HK-2 (cell line): ENCODE results near the gene DGKG.

ENCODE experiments used
- DNase-seq: peaks from one replicate; pipeline ENCODE4 v3.0.0-alpha.2; 2018; ENCODE audit not compliant: unreplicated experiment

Gene DGKG

GRCh38 chr3:186210852-186211500 is 151.1 kb downstream of the DGKG start:
- DNase-seq: no peak

GRCh38 chr3:186209810-186210752 is 152.0 kb downstream of the DGKG start:
- peak; percentile 75 for DNase-seq

GRCh38 chr3:186208296-186208989 is 153.6 kb downstream of the DGKG start:
- DNase-seq: no peak

- DNase-seq: no peak
Observed at GRCh38 chr3:186207515-186207914, 154.5 kb downstream of the DGKG start.

- DNase-seq: no peak
Observed at GRCh38 chr3:186200726-186201125, 161.3 kb downstream of the DGKG start.

GRCh38 chr3:186198442-186198841 is 163.6 kb downstream of the DGKG start:
- DNase-seq: no peak

GRCh38 chr3:186194451-186194811 is 167.6 kb downstream of the DGKG start:
- no peak for DNase-seq

- DNase-seq: no peak
Observed at GRCh38 chr3:186193534-186194450, 168.2 kb downstream of the DGKG start.

- DNase-seq: no peak
Observed at GRCh38 chr3:186192823-186193222, 169.2 kb downstream of the DGKG start.

- no peak for DNase-seq
Observed at GRCh38 chr3:186189492-186189891, 172.5 kb downstream of the DGKG start.

GRCh38 chr3:186187401-186188275 is 174.4 kb downstream of the DGKG start:
- DNase-seq: no peak

GRCh38 chr3:186185194-186185787 is 176.7 kb downstream of the DGKG start:
- no peak for DNase-seq

GRCh38 chr3:186184021-186184420 is 178.0 kb downstream of the DGKG start:
- no peak for DNase-seq

- no peak for DNase-seq
Observed at GRCh38 chr3:186182850-186183249, 179.2 kb downstream of the DGKG start.

- no peak for DNase-seq
Observed at GRCh38 chr3:186181901-186182300, 180.1 kb downstream of the DGKG start.

GRCh38 chr3:186180891-186181481 is 181.0 kb downstream of the DGKG start:
- no peak for DNase-seq

- no peak for DNase-seq
Observed at GRCh38 chr3:186180151-186180550, 181.9 kb downstream of the DGKG start.

GRCh38 chr3:186178412-186178811 is 183.6 kb downstream of the DGKG start:
- no peak for DNase-seq

- DNase-seq: no peak
Observed at GRCh38 chr3:186176373-186176990, 185.6 kb downstream of the DGKG start.
